ENCODE results near the gene WBP1. TPM values are rescaled to one million over a fixed set of nuclear protein-coding genes. Genes with fewer than 3 reads are reported as not detected.

WBP1 gene
- total RNA-seq, 1 donor from 2014 or later: 96.1 TPM

GRCh38 chr2:74502147-74502719 is 44.0 kb downstream of the WBP1 start:
- Mint-ChIP-seq H3K36me3 (ENCODE audit: unreplicated experiment) (peaks cover 19% of the 10 kb centered on the region), H3K27me3 (ENCODE audit: unreplicated experiment) (peaks cover 36% of the 10 kb centered on the region), H3K9me3 (ENCODE audit: unreplicated experiment) (no peaks in the 10 kb centered on the region), H3K4me3 (ENCODE audit: unreplicated experiment) (peak overlapping the region; percentile 71), H3K27ac (ENCODE audit: unreplicated experiment) (no peak overlapping the region), H3K4me1 (ENCODE audit: unreplicated experiment) (peaks cover 76% of the 10 kb centered on the region)
- no peak for TF ChIP-seq CTCF (IDR thresholded peaks at IDR 0.05)
- DNase-seq (ENCODE audit: extremely low spot score, unreplicated experiment): no peak

- TF ChIP-seq CTCF (IDR thresholded peaks at IDR 0.05): peak; percentile 40
- Mint-ChIP-seq H3K27me3 (ENCODE audit: unreplicated experiment) (peaks cover 29% of the 10 kb centered on the region), H3K27ac (ENCODE audit: unreplicated experiment) (peak overlapping the region; percentile 83), H3K9me3 (ENCODE audit: unreplicated experiment) (no peaks in the 10 kb centered on the region), H3K4me3 (ENCODE audit: unreplicated experiment) (peak overlapping the region; percentile 71), H3K4me1 (ENCODE audit: unreplicated experiment) (peaks cover 73% of the 10 kb centered on the region), H3K36me3 (ENCODE audit: unreplicated experiment) (peaks cover 16% of the 10 kb centered on the region)
- DNase-seq (ENCODE audit: extremely low spot score, unreplicated experiment): peak; percentile 92
Observed at GRCh38 chr2:74502720-74503505, 44.7 kb downstream of the WBP1 start.

GRCh38 chr2:74503506-74504475 is 45.6 kb downstream of the WBP1 start:
- DNase-seq (ENCODE audit: extremely low spot score, unreplicated experiment): no peak
- H3K4me3 Mint-ChIP-seq (ENCODE audit: unreplicated experiment): peak overlapping the region; percentile 71
- no peaks in the 10 kb centered on the region for H3K9me3 Mint-ChIP-seq (ENCODE audit: unreplicated experiment)
- H3K27me3 Mint-ChIP-seq (ENCODE audit: unreplicated experiment): peaks cover 27% of the 10 kb centered on the region
- H3K27ac Mint-ChIP-seq (ENCODE audit: unreplicated experiment): peak overlapping the region; percentile 83
- TF ChIP-seq CTCF (IDR thresholded peaks at IDR 0.05): no peak
- peaks cover 16% of the 10 kb centered on the region for H3K36me3 Mint-ChIP-seq (ENCODE audit: unreplicated experiment)
- peaks cover 73% of the 10 kb centered on the region for H3K4me1 Mint-ChIP-seq (ENCODE audit: unreplicated experiment)

GRCh38 chr2:74504591-74504990 is 46.4 kb downstream of the WBP1 start:
- Mint-ChIP-seq H3K36me3 (ENCODE audit: unreplicated experiment) (peaks cover 16% of the 10 kb centered on the region), H3K27ac (ENCODE audit: unreplicated experiment) (peak overlapping the region; percentile 83), H3K4me3 (ENCODE audit: unreplicated experiment) (peak overlapping the region; percentile 71), H3K9me3 (ENCODE audit: unreplicated experiment) (no peaks in the 10 kb centered on the region), H3K27me3 (ENCODE audit: unreplicated experiment) (peaks cover 24% of the 10 kb centered on the region), H3K4me1 (ENCODE audit: unreplicated experiment) (peaks cover 68% of the 10 kb centered on the region)
- TF ChIP-seq CTCF (IDR thresholded peaks at IDR 0.05): no peak
- DNase-seq (ENCODE audit: extremely low spot score, unreplicated experiment): no peak
